ENCODE data around the gene IQCN.

The IQCN gene

DNA sequence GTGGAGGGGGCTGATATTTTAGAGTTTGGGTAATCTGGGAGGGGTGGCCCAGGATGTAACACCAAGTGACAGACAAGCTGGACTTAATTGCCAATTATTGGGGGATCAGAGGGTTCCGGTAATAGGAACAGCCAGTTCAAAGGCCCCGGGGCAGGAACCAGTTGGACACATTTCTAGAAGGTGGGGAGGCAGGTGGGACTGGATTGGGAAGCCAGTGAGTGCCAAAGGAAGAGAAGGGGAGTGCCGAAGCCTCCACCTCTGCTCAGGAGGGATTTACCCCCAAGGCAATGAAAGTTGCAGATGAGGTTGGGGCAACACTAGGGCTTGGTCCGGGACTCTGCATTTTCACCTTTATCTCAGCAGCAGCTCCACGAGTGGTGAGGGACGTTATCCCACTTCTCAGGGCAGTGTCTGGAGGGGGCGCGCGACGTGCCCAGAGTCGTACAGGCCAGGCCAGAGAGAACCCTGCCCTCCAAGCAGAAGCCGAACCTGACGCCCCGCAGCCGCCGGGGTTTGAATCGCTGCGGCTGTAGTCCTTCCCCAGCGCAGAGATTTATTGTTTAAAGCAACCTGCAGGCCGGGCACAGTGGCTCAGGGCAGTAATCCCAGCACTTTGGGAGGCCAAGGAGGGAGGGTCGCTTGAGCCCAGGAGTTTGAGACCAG lies 12.9 kb upstream of the IQCN start:
- no peak for DNase-seq

DNA sequence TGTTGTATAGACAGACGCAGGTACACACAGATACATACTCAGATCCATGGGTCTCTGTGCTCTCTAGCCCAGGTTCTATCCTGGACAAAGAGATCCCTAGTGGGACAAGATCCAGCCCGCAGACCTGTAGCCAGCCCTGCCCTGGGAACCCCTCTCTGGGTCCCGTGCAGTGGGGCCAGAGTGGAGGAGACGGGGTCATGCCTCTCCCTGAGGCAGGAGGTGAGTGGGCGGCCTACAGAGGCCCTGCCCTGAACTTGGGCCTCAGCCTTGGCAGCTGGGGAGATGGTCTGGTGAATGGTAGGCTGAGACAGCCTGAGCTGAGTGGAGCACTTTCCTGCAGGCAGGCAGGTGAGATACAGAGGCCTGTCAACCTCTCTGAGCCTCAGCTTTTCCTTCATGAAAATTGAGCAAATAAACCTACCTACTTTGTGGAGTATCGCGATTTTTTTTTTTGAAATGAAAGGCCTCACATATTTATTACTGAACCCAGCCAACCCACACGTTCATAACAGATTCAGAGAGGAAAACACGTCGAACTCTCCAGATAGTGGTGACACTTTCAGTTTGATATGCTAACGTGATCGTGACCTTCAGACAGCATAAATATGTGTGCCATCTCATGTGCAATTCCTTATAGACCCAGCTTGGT lies 10.6 kb upstream of the IQCN start:
- no peak for DNase-seq

- no peak for DNase-seq
These were observed 9.1 kb upstream of the IQCN start for GRCh38 chr19:18283338-18283737.

GRCh38 chr19:18282788-18283141 lies 8.5 kb upstream of the IQCN start:
- no peak for DNase-seq

GRCh38 chr19:18282021-18282787 lies 8.0 kb upstream of the IQCN start:
- peak; percentile 89 for DNase-seq

DNA sequence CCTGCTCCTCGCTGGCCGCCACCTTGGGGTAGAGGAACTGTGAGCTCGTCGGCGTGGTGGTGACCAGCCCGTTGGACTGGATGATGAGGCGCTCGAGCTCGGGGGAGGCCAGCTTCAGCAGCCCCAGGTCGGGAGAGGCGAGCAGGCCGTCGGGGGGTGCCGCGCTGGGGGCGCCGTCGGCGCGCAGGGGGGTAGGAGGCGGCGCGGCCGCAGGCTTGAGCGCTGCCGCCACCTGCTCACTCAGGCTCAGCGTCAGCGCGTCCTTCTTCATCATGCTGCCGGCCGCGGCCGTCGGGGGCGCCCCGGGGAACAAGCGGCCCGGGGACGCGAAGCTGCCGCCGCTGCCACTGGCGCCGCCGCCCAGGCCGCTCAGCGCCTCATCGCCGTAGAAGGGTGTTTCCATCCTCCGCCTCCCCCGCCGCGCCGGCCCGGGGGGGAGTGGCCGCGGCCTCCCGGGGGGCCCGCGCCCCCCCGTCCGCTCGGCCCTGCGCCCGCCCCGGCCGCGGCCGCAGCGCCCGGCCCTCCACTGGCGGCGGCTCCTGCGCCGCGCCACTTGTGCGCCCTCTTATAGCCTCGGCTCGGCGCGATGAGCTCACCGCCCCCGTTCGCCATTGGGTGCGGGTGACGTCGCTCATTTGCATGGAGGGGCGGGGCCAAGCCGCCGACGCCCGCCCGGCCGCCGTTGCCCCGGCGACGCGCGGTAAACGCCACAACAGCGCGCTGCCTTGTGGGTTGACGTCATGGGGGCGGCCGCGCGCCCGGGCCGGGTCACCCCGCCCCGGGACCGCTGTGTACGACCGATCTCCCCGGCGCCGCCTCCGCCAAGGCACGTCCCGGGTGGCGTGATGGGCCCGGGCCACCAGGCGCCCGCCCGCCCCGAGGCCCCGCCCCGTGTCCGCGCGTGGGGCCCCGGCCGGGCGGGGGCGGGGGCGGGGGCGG lies 7.1 kb upstream of the IQCN start, which contains the start of gene JUND:
Gene JUND (minus strand): TSS at position 541 of the 939 bp plus-strand sequence. CDS start 138 bp downstream, at position 403.
- peak; percentile 89 for DNase-seq

- DNase-seq, result peak; percentile 58
These were observed 6.2 kb upstream of the IQCN start for GRCh38 chr19:18280247-18281081.

DNA sequence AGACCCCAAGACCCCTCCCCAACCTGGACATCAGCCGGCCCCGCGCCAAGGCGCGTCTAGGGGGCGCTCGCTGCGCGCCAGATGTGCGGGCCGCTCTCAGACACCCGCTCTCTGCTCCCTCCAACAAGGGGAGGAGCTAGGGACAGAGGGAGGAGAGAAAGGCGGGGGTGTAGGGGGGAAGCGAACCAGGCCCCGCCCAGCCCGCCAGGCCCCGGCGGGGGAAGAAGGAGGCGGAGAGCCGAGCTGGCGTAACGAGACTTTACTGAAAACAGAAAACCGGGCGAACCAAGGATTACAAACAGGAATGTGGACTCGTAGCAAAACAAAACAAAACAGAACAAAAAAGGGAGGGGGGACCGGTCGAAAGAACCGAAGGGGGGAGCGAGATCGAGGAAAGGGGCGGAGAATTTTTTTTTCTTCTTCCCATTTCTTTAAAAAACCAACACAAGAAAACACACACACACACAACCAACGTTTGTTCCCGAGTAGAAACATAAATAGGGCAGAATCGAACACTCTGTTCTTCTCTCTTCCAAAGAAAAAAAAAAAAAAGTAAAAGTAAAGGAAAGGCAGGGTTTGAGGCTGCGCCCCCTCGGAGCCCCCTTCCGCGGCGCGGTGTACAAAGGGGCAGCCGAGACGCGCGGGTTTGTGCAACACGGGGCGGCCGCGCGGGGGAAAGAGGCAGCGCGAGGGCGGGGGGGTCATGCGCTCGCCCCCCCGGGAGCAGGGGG lies 5.4 kb upstream of the IQCN start:
- peak; percentile 85 for DNase-seq

DNA sequence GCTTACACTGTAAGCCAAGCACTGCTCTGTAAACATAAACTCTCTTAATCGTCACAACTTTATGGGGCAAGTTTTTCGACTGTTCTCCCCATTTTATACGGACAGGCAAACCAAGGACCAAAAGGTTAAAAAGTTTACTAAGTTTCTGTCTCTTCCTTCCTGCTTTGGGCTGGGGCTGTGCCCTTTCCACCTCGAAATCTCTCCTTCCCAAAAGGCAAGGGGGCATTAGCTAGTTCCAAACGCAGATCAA lies 4.9 kb upstream of the IQCN start:
- no peak for DNase-seq

DNA sequence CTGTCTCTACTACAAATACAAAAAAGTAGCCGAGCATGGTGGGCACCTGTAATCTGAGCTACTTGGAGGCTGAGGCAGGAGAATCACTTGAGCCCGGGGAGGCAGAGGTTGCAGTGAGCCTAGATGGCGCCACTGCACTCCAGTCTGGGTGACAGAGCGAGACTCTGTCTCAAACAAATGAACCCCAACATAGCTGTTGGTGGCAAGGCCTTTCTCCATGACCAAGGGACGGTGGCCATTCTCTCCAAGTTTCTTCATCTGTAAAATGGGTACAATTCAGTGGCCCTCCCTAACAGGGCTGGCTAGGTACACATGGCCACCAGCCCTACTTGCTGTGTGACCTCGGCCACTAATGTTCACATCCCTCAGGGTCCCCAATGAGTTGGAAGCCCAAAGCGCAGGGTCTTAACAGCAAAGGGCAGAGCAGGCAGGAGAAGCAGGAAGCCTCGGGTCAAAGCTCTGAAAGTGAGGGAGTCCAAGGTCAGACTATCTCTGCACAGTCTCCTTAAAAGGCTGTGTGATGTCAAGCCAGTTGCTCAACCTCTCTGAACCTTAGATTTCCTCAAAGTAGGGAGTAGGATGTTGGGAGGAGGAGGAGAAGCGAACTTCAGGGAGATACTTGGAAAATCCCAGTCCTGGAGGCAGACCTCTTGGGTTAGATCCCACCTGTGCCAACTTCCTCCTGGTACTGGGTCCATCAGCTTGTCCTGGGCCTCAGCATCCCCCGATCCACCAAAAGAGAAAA lies 4.4 kb upstream of the IQCN start:
- DNase-seq, result no peak

DNA sequence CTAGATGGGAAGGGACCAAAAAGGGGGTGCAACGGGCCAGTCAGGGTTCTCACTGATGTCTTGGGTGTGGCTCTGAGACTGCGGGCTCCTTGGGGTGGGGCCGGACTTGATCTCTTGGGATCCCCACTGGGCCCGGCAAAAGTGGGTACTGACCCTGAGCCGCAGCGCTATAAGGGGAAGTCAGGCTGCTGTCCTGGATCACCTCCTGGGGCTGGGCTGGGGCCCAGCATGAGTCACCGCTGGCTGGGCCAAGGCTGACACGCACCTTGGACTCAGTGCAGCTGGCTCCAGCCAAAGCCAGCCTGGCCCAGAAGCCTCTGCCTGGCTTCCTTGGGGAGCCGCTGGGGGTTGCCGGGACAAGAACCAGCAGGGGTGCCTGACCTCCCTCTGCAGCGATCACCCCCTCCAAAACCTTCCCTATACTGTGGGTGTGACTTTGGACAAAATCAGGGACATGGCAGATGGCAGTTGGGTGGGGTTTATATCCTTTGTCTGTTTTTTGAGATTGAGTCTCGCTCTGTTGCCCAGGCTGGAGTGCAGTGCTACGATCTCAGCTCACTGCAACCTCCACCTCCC lies 617 bp upstream of the IQCN start:
- no peak for DNase-seq

DNA sequence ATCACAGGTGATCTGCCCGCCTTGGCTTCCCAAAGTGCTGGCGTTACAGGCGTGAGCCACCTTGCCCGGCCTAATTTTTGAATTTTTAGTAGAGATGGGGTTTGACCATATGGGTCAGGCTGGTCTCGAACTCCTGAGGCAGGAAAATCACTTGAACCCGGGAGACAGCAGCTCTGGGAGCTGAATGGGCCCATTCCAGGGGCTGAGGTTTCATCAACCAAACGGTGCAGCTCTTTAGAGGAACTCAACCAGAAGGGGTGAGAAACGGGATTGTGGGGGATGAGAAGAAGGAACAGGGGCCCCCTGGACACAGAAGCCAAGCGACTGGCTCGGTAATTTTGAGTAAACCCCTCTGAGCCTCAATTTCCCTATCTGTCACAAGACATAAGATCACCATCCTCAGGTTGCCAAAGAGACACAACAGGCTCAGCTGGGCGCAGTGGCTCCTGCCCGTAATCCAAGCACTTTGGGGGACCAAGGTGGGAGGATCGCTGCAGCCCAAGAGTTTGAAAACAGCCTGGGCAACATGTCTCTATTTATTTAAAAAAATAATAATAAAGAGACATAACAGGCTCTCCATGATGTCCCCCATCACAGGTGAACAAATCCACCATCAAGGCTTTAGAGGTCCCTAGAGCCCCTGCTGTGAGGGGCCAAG lies 562 bp downstream of the IQCN start:
- no peak for DNase-seq

- DNase-seq, result no peak
These were observed 2.8 kb downstream of the IQCN start for GRCh38 chr19:18271433-18271841.

- no peak for DNase-seq
These were observed 3.9 kb downstream of the IQCN start for GRCh38 chr19:18270326-18270725.

GRCh38 chr19:18269070-18269723 lies 5.1 kb downstream of the IQCN start:
- no peak for DNase-seq

DNA sequence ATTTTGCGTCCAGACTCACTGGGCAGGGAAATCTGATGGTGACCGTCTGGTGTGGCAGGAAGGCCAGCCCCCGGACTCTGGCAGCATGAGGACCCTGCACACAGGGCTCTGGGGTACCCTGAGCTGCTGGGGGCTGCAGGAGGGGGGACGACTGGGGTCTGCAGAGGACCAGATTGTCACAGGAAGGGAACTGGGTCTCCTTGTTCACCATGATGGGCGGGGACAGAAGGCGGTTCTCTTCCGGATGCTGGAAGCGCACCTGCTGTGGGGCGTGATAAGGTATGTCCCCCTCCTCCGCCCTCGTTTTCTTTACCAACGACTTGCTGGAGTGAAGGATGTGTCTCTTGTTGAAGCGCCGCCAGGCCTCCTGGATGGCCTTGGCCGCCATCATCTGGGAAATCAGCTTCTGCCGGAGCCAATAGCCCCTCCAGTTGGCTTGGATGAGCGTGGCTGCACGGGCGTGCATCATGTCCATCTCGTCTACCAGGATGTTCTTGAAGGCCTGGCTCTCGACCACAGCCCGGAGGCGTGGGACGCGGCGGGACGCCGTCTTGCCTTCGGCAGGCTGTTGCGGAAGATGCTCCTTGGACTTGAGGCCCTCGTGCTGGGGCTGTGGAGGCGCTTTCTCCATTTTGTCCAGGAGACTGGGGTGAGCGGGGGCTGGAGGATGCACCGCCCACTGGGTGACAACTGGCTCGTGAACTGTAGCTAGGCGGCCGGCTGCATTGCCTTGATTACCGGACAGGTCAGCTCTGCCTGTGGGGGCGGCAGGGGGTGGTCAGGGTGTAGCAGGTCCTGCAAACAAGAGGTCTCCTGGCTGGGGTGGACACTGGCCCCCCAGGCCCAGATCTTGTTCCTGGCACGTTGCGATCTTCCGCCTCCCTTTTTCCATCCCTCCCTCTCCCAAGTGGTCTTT lies 7.2 kb downstream of the IQCN start:
- no peak for DNase-seq

DNA sequence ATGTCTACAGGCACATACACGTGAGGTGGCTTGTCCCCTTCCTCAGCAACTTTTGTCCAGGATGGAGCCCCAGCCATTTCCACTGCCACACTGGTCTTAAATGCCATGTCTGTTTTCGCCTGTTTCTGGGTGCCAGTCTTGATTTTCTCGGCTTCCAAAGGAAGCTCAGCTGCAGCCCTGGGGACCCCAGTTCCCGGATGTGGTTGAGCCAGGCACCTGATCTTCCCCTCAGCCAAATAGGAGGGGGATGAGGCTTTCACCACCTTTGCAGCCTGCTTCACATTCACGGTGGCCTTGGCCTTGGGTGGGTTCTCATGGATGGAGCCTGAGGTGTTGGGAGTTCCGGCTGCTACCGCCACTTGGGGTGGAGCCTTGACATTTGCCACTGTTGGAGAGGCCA lies 8.7 kb downstream of the IQCN start:
- no peak for DNase-seq

- DNase-seq, result no peak
These were observed 9.2 kb downstream of the IQCN start for GRCh38 chr19:18264971-18265540.

All from GF-D8 (cell line).